OCI-LY3 (cell line): ENCODE data around the gene ARMC2.

ENCODE experiments used
- CTCF ChIP-seq: fragments of 200-600, 300-600 bp; sonication (generic); IDR thresholded peaks from 2 replicates; pipeline ENCODE4 v1.5.1; 2014; ENCODE audit warnings: antibody characterized with exemption, low read length, low read depth
- EZH2phosphoT487 ChIP-seq: fragments of 200-600 bp; shearing (Covaris generic); IDR thresholded peaks from 2 replicates; pipeline ENCODE4 v1.6.1; 2018; ENCODE audit warnings: antibody characterized with exemption, mixed run types, low read depth

DNA sequence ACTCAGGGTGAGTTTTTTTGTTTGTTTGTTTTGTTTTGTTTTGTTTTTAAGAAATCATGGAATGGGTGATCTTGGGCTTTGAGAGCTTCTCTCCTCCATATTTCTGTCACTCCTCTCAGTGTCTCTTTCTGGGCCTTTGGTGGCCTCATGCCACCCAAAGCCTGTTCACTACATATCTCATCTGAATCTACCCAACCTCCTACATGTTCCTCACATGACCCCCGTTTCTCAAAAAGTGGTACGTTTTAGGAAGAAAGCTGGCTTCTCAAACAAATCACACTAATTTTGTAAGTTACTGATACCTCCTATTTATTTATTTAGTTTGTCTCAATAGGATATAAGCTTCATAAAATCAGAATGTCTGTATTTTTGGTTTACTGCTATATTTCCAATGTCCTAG, 166.4 kb downstream of the ARMC2 start:
- no peak for TF ChIP-seq EZH2phosphoT487
- no peak for TF ChIP-seq CTCF
